Measurements from ENCODE around the gene MBOAT2.

The MBOAT2 gene

GRCh38 chr2:9002313-9002636, 1.2 kb downstream of the MBOAT2 start:
- H3K36me3 ChIP-seq (ENCODE audit: control insufficient read depth, low read length) = no peaks in the 10 kb centered on the region
- peaks cover 45% of the 10 kb centered on the region for H3K4me1 ChIP-seq (ENCODE audit: control insufficient read depth, low read length)
- H3K4me3 ChIP-seq (ENCODE audit: low read length) = peak overlapping the region; percentile 87
- H3K9me3 ChIP-seq (ENCODE audit: control insufficient read depth, insufficient read depth, low read length) = no peaks in the 10 kb centered on the region
- H3F3A ChIP-seq (ENCODE audit: control insufficient read depth, insufficient read depth) = peaks cover 3% of the 10 kb centered on the region
- H4K20me1 ChIP-seq (ENCODE audit: control insufficient read depth, insufficient read depth, low read depth, low read length) = no peaks in the 10 kb centered on the region
- H3K4me2 ChIP-seq (ENCODE audit: low read length) = peak overlapping the region; percentile 93
- H3K27me3 ChIP-seq (ENCODE audit: control insufficient read depth, low read length) = no peaks in the 10 kb centered on the region
- no peak overlapping the region for H3K27ac ChIP-seq (ENCODE audit: low read depth, low read length)
- TF ChIP-seq EZH2phosphoT487 (IDR thresholded peaks at IDR 0.05; ENCODE audit: borderline replicate concordance, low read length) = no peak
- no peak for TF ChIP-seq CTCF (IDR thresholded peaks at IDR 0.05; ENCODE audit: low read depth, low read length, poor library complexity, severe bottlenecking)
- H3K79me2 ChIP-seq (ENCODE audit: control insufficient read depth, low read length) = peaks cover 54% of the 10 kb centered on the region
- H3K9me2 ChIP-seq (replicated peaks; ENCODE audit: control insufficient read depth, low read length) = no peaks in the 10 kb centered on the region

- Histone ChIP-seq H3K4me3 (ENCODE audit: low read length) (no peak overlapping the region), H3K36me3 (ENCODE audit: control insufficient read depth, low read length) (no peaks in the 10 kb centered on the region), H3K9me2 (replicated peaks; ENCODE audit: control insufficient read depth, low read length) (no peaks in the 10 kb centered on the region), H3K9me3 (ENCODE audit: control insufficient read depth, insufficient read depth, low read length) (no peaks in the 10 kb centered on the region), H3K27me3 (ENCODE audit: control insufficient read depth, low read length) (no peaks in the 10 kb centered on the region), H3K4me1 (ENCODE audit: control insufficient read depth, low read length) (peaks cover 45% of the 10 kb centered on the region), H3K4me2 (ENCODE audit: low read length) (peak overlapping the region; percentile 93), H3K79me2 (ENCODE audit: control insufficient read depth, low read length) (peaks cover 59% of the 10 kb centered on the region), H3K27ac (ENCODE audit: low read depth, low read length) (no peak overlapping the region), H4K20me1 (ENCODE audit: control insufficient read depth, insufficient read depth, low read depth, low read length) (no peaks in the 10 kb centered on the region), H3F3A (ENCODE audit: control insufficient read depth, insufficient read depth) (peaks cover 3% of the 10 kb centered on the region)
- no peak for TF ChIP-seq EZH2phosphoT487 (IDR thresholded peaks at IDR 0.05; ENCODE audit: borderline replicate concordance, low read length)
- TF ChIP-seq CTCF (IDR thresholded peaks at IDR 0.05; ENCODE audit: low read depth, low read length, poor library complexity, severe bottlenecking) = no peak
These were observed 1.7 kb downstream of the MBOAT2 start for GRCh38 chr2:9001778-9002177.

GRCh38 chr2:9001229-9001628, 2.3 kb downstream of the MBOAT2 start:
- Histone ChIP-seq H3K4me3 (ENCODE audit: low read length) (no peak overlapping the region), H3K27me3 (ENCODE audit: control insufficient read depth, low read length) (no peaks in the 10 kb centered on the region), H3K9me2 (replicated peaks; ENCODE audit: control insufficient read depth, low read length) (no peaks in the 10 kb centered on the region), H3K9me3 (ENCODE audit: control insufficient read depth, insufficient read depth, low read length) (no peaks in the 10 kb centered on the region), H3K79me2 (ENCODE audit: control insufficient read depth, low read length) (peaks cover 65% of the 10 kb centered on the region), H4K20me1 (ENCODE audit: control insufficient read depth, insufficient read depth, low read depth, low read length) (no peaks in the 10 kb centered on the region), H3K36me3 (ENCODE audit: control insufficient read depth, low read length) (no peaks in the 10 kb centered on the region), H3K4me2 (ENCODE audit: low read length) (peak overlapping the region; percentile 93), H3F3A (ENCODE audit: control insufficient read depth, insufficient read depth) (peaks cover 3% of the 10 kb centered on the region), H3K27ac (ENCODE audit: low read depth, low read length) (no peak overlapping the region), H3K4me1 (ENCODE audit: control insufficient read depth, low read length) (peaks cover 45% of the 10 kb centered on the region)
- TF ChIP-seq EZH2phosphoT487 (IDR thresholded peaks at IDR 0.05; ENCODE audit: borderline replicate concordance, low read length) = no peak

- TF ChIP-seq EZH2phosphoT487 (IDR thresholded peaks at IDR 0.05; ENCODE audit: borderline replicate concordance, low read length) (no peak), CTCF (IDR thresholded peaks at IDR 0.05; ENCODE audit: low read depth, low read length, poor library complexity, severe bottlenecking) (no peak)
- no peaks in the 10 kb centered on the region for H4K20me1 ChIP-seq (ENCODE audit: control insufficient read depth, insufficient read depth, low read depth, low read length)
- H3K79me2 ChIP-seq (ENCODE audit: control insufficient read depth, low read length) = peaks cover 69% of the 10 kb centered on the region
- H3K9me2 ChIP-seq (replicated peaks; ENCODE audit: control insufficient read depth, low read length) = no peaks in the 10 kb centered on the region
- H3K27ac ChIP-seq (ENCODE audit: low read depth, low read length) = no peak overlapping the region
- H3K9me3 ChIP-seq (ENCODE audit: control insufficient read depth, insufficient read depth, low read length) = no peaks in the 10 kb centered on the region
- no peaks in the 10 kb centered on the region for H3K36me3 ChIP-seq (ENCODE audit: control insufficient read depth, low read length)
- H3K27me3 ChIP-seq (ENCODE audit: control insufficient read depth, low read length) = no peaks in the 10 kb centered on the region
- peaks cover 45% of the 10 kb centered on the region for H3K4me1 ChIP-seq (ENCODE audit: control insufficient read depth, low read length)
- H3K4me2 ChIP-seq (ENCODE audit: low read length) = peak overlapping the region; percentile 60
- H3F3A ChIP-seq (ENCODE audit: control insufficient read depth, insufficient read depth) = peaks cover 3% of the 10 kb centered on the region
- peak overlapping the region; percentile 33; the same call in 1 of the 2 replicates for H3K4me3 ChIP-seq (ENCODE audit: low read length)
These were observed 3.0 kb downstream of the MBOAT2 start for GRCh38 chr2:9000442-9000841.
